ENCODE data around the gene KLF7. TPM values are rescaled to one million over a fixed set of nuclear protein-coding genes. Genes with fewer than 3 reads are reported as not detected.

The KLF7 gene
- total and polyA plus RNA-seq, 2 donors: 15.1 to 30.3 TPM

DNA sequence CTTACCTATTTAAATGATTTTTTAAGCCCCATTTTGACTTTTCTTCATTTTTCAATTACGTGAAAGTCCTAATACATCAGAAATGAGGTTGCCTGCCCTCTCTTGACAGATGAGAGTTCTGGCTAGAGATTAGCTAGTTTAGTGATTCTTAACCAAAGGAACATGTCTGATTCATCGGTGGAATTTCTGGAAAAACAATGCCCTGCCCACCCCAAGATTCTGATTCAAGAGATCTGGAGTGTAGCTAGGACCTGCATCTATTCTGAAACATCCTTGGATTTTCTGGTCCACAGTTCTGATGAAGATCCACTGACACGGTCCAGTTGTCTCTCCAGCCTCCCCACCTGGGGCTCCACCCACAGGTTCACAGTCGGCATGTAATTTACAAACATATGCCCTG is 111.2 kb downstream of the KLF7 start:
- no peak overlapping the region for H3K4me3 ChIP-seq (ENCODE audit: low read depth, low read length)
- no peaks in the 10 kb centered on the region for H3K4me1 ChIP-seq (ENCODE audit: insufficient read depth)
- H3K27ac ChIP-seq (ENCODE audit: low read depth): no peak overlapping the region
- DNase-seq (ENCODE audit: extremely low spot score): no peak
- WGBS: 85% methylated on average over 4 of the region's 4 CpGs
- H3K36me3 ChIP-seq (ENCODE audit: insufficient read depth): no peaks in the 10 kb centered on the region

DNA sequence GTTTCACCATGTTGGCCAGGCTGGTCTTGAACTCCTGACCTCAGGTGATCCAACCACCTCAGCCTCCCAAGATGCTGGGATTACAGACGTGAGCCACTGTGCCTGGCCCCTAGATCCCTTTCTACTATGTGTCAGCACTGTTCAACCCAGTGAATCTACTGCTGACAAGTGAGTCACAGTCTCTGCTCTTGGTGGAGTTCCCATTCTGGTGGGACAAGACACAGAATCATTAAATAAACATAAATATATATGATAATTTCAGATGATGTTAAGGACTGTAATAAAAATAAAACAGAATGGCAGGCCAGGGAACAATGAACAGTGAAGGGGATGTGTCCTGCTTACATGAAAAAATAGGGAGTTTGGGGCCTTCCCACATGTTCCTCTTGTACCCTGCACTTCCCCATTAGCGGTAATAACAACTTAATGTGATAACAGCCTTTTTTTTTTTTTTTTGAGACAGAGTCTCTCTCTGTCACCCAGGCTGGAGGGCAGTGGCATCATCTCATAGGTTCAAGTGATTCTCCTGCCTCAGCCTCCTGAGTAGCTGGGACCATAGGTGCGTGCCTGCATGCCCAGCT is 114.3 kb downstream of the KLF7 start:
- H3K27ac ChIP-seq (ENCODE audit: low read depth): no peak overlapping the region
- H3K36me3 ChIP-seq (ENCODE audit: insufficient read depth): no peaks in the 10 kb centered on the region
- H3K4me3 ChIP-seq (ENCODE audit: low read depth, low read length): no peak overlapping the region
- 82% methylated on average over 3 of the region's 3 CpGs for WGBS
- DNase-seq (ENCODE audit: extremely low spot score): no peak
- no peaks in the 10 kb centered on the region for H3K4me1 ChIP-seq (ENCODE audit: insufficient read depth)

DNA sequence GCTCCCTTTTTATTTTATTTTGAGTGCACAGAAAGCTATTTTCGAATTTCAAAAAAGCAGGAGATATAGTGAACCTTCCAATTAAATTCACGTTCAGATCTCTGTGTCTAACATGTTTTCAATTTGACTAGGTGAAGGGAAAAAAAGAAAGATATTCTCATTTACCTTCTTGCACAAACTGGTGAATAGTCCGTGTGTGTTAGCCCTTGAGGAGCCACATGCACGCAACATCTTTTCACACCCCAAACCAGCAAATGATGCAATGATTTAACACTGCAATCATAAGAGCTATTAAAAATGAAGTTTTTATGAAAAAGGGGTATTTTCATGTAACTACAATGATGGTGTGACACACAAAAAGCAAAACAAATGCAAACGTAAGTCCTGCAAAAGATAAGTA is 116.6 kb downstream of the KLF7 start:
- no peak for DNase-seq (ENCODE audit: extremely low spot score)
- no peak overlapping the region for H3K27ac ChIP-seq (ENCODE audit: low read depth)
- H3K4me1 ChIP-seq (ENCODE audit: insufficient read depth): no peaks in the 10 kb centered on the region
- H3K36me3 ChIP-seq (ENCODE audit: insufficient read depth): no peaks in the 10 kb centered on the region
- no peak overlapping the region for H3K4me3 ChIP-seq (ENCODE audit: low read depth, low read length)
- 75% methylated on average over 5 of the region's 5 CpGs for WGBS

DNA sequence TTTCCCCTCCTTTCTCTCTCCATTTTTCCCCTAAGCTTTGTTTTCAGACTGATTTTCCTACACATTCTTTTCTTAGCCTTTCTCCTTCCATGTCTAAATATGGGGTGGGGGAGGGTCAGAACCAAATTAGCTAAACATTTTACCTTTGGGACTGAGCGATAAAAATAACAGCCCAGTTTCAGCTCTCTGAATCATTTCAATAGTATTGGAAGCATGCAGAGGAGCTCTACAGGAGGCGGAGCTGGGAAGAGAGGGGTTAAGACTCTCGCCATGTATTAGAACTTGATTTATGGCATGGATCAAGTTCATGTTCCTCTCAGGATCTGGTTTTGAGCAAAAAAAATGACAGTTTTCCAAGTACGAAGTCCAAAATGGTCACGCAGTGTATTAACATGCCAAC is 117.3 kb downstream of the KLF7 start:
- Histone ChIP-seq H3K4me1 (ENCODE audit: insufficient read depth) (no peaks in the 10 kb centered on the region), H3K27ac (ENCODE audit: low read depth) (no peak overlapping the region), H3K4me3 (ENCODE audit: low read depth, low read length) (no peak overlapping the region), H3K36me3 (ENCODE audit: insufficient read depth) (no peaks in the 10 kb centered on the region)
- DNase-seq (ENCODE audit: extremely low spot score): no peak
- WGBS: 46% methylated on average over 5 of the region's 5 CpGs

DNA sequence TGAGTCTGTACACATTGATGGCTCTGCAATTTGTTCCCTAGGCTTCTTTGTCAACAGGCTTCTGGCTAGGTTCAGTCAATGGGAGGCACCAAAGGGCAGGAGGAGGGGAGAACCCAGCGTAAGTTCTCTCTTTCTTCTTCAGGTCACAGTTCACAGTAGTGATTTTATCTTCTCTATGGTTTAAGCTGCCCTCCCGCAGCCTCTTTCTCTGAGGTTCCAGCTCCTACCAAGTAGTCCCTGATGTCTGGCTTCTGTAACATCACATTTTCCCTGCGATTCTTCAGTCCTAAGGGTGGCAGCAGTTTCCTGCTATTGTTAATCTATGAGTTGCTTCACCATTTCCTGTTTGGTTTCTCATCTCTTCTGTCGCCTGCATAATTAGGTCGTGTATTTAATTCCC is 119.0 kb downstream of the KLF7 start:
- Histone ChIP-seq H3K4me1 (ENCODE audit: insufficient read depth) (no peaks in the 10 kb centered on the region), H3K36me3 (ENCODE audit: insufficient read depth) (no peaks in the 10 kb centered on the region), H3K4me3 (ENCODE audit: low read depth, low read length) (no peak overlapping the region), H3K27ac (ENCODE audit: low read depth) (no peak overlapping the region)
- DNase-seq (ENCODE audit: extremely low spot score): no peak
- 51% methylated on average over 5 of the region's 5 CpGs for WGBS

DNA sequence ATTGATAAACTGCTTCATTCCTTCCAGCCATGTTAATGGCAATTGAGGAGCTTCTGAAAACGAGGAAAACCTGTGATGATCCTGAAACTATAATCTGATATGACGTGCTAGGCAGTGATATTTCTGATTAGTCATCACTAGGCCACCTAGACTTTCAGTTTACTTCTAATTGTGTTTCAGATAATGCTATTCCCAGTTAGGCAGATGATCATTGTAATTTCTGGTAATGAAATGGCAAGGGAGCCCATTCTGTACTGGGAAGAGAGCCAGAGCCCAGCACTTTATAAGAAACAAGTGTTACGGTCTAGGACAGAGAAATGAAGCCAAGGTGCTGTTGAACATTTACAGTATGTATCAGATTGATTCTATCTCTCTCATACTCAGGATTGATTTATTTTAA is 120.2 kb downstream of the KLF7 start:
- Histone ChIP-seq H3K4me1 (ENCODE audit: insufficient read depth) (no peaks in the 10 kb centered on the region), H3K27ac (ENCODE audit: low read depth) (no peak overlapping the region), H3K36me3 (ENCODE audit: insufficient read depth) (no peaks in the 10 kb centered on the region), H3K4me3 (ENCODE audit: low read depth, low read length) (no peak overlapping the region)
- no peak for DNase-seq (ENCODE audit: extremely low spot score)
- WGBS: 74% methylated on average over 3 of the region's 3 CpGs

DNA sequence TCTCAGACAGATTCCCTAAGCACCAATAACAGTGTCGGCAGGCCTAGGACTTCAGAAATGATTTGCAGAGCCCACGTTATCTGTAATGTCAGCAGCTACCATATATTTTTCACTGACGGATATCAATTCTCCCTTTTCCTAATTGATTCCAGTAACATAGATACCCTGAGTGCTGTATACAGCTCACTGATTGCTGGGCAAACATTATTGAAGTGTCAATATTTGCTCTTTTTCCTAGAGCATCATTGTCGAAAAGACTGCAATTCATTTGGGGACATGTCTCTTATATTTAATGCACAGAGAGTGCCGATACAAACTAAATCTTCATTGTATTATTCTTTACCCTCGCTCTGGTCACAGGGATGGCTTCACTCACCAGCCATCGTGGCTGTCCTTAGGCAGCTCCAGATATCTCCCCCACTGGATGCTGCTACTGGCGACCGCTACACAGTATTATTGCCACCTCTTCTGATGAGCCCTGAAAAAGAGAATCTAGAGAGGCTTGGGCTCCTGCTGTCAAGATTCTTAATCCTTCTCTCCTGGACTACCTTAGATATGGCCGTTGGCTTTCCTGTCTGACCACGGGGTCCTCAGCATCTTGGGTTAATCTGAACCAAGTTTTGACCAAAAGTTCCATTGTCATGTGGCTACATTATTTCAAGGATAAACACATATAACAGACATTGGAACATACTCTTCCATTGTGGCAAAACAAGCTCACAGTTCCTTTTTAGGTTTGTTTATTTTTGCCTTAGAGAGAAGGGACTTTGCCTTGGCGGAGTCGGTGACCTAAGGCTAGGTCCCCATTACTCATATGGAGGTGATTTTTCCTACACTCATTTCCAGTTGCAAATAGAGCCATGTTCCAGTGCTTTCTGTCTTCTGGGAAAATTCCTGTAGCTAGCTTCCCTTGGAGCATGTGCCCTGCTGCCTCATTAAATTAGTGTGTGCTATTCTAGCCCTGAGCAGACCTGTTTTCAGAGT is 121.1 kb downstream of the KLF7 start:
- Histone ChIP-seq H3K4me1 (ENCODE audit: insufficient read depth) (no peaks in the 10 kb centered on the region), H3K27ac (ENCODE audit: low read depth) (no peak overlapping the region), H3K36me3 (ENCODE audit: insufficient read depth) (no peaks in the 10 kb centered on the region), H3K4me3 (ENCODE audit: low read depth, low read length) (no peak overlapping the region)
- no peak for DNase-seq (ENCODE audit: extremely low spot score)
- 93% methylated on average over 13 of the region's 13 CpGs for WGBS

DNA sequence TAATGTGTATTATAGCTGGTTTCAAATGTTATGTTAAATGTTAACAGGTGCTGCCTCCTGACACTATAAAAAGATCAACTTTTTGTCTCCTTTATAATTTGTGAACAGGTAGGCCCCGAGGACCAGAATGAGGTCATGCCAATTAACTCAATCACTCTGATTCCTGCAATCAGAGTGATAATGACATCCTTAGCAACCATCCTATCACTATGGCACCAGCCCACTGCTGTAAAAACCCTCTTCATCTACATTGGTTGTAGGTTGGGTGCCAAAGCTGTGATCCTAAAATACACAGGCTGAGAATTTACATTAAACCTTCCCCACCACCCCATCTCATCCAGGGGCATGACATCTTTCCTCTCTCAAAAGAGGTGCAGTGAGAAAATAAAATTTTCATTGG is 122.9 kb downstream of the KLF7 start:
- no peak overlapping the region for H3K4me3 ChIP-seq (ENCODE audit: low read depth, low read length)
- 60% methylated on average over 1 of the region's 1 CpG for WGBS

DNA sequence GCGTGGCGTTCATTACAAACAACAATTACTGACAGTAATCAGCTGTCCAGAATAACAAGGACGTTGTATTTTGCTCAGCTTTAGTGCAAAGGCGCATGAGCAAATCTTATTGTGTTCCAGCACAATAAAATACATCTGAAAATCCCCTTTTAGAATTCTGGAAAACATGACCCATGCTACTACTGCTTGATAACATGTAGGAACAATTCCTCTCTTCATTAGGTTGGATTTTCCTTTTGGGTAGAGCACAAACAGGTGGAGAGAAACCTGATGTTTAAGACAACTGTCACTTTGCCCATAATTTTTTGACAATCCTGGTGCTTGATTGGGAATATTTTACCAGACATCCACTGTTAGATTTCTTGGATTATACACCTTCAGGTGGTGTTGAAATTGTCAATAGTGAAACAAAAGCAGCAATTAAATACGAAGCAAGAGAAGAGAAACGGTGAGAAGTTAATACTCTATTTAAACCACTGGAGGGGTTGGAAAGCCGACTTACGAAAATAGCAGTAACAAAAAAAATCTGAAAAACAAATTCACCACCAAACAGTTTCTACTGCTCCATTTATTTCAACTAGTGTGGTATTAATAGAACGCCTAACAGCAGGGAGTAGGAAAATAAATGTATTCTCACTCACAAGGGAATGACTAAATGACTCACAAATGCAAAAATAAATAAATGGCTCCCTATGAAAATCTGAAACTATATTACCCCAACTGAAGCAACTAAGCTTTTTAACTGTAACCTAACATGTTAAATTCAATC is 123.8 kb downstream of the KLF7 start:
- no peak overlapping the region for H3K27ac ChIP-seq (ENCODE audit: low read depth)
- WGBS: 65% methylated on average over 9 of the region's 9 CpGs
- no peaks in the 10 kb centered on the region for H3K4me1 ChIP-seq (ENCODE audit: insufficient read depth)
- H3K4me3 ChIP-seq (ENCODE audit: low read depth, low read length): no peak overlapping the region
- DNase-seq (ENCODE audit: extremely low spot score): no peak
- no peaks in the 10 kb centered on the region for H3K36me3 ChIP-seq (ENCODE audit: insufficient read depth)

More for the DNA sequence above, 122.9 kb downstream of the KLF7 start:
- Histone ChIP-seq H3K4me1 (ENCODE audit: insufficient read depth) (no peaks in the 10 kb centered on the region), H3K36me3 (ENCODE audit: insufficient read depth) (no peaks in the 10 kb centered on the region), H3K27ac (ENCODE audit: low read depth) (no peak overlapping the region)
- DNase-seq (ENCODE audit: extremely low spot score): no peak

DNA sequence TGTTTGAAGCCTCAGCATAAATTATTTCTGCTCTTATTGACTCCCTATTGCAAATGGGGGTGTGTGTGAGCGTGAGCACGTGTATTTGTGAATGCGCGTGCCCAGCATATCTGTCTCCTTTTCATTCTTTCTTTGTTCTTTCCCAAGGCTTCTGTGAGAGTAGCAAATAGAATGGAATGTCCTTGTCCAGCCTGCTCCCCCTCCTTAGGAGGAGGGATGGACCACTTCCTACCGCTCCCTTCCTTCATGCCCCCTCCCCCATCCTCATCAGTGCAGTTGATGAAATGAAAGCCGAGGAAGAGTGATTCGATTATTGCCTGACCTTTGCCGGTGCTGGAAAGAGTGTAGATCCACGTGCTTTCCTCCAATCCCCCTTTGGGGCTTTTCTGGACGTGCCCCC is 124.5 kb downstream of the KLF7 start:
- no peak overlapping the region for H3K4me3 ChIP-seq (ENCODE audit: low read depth, low read length)
- DNase-seq (ENCODE audit: extremely low spot score): no peak
- 51% methylated on average over 10 of the region's 10 CpGs for WGBS

DNA sequence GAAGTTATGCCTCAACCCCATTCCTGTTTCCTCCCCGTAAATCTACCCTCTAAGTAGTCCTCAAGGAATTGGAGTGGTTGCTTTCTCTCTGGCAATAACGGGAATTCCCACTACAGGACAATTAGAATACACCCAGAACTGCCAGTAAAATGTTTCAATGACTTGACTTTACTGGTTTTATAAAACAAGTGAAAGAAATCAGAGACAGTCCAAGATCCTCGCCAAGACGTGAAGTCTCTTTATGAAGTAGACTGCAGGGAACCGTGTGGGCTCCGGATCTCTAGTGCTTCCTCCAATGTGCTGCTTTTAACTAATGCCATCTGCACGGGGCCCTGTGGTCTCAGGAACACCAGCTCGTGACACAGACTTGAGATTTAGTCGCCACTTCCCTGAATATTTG is 125.1 kb downstream of the KLF7 start:
- Histone ChIP-seq H3K27ac (ENCODE audit: low read depth) (no peak overlapping the region), H3K36me3 (ENCODE audit: insufficient read depth) (no peaks in the 10 kb centered on the region), H3K4me1 (ENCODE audit: insufficient read depth) (no peaks in the 10 kb centered on the region), H3K4me3 (ENCODE audit: low read depth, low read length) (no peak overlapping the region)
- WGBS: 66% methylated on average over 9 of the region's 9 CpGs
- no peak for DNase-seq (ENCODE audit: extremely low spot score)

More for the DNA sequence above, 124.5 kb downstream of the KLF7 start:
- no peak overlapping the region for H3K27ac ChIP-seq (ENCODE audit: low read depth)
- H3K4me1 ChIP-seq (ENCODE audit: insufficient read depth): no peaks in the 10 kb centered on the region
- no peaks in the 10 kb centered on the region for H3K36me3 ChIP-seq (ENCODE audit: insufficient read depth)

DNA sequence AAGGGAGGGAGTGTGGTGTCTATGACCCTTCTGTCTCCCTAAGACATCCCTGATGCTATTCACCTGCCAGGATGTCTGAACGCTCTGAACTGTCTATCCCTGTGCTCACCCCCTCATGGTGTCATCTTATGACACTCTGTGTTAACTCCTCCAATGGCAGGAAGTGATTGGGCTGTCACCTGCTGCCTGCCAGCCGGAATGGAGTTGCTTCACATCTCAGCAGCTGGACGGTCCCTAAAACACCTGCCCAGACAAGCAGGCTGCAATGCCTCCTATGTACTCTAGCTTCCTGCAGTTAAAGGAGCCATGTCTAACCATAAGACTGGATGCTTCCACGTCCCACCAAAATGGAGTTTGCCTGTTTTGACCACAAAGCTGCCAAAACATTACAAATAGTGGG is 126.5 kb downstream of the KLF7 start:
- no peak overlapping the region for H3K27ac ChIP-seq (ENCODE audit: low read depth)
- no peaks in the 10 kb centered on the region for H3K36me3 ChIP-seq (ENCODE audit: insufficient read depth)
- no peak overlapping the region for H3K4me3 ChIP-seq (ENCODE audit: low read depth, low read length)
- no peaks in the 10 kb centered on the region for H3K4me1 ChIP-seq (ENCODE audit: insufficient read depth)
- 77% methylated on average over 4 of the region's 4 CpGs for WGBS
- no peak for DNase-seq (ENCODE audit: extremely low spot score)

DNA sequence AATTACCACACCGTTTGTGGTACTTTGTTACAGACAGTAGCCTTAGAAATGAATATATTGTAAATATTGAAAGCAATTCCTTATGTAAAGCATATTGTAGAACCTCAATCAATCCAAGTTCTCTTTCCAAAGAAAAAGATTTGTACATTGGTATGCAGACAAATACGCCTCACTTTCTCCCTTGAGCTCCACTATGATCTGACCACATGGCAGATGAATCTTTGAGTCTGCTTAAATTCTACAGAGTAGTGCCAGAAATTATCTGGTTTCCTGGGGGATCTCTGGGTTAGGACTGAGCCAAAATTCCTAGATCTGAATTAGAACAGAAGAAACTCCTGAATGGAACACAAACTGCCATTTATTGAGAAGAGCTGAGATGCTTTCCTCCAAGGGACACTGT is 127.4 kb downstream of the KLF7 start:
- Histone ChIP-seq H3K27ac (ENCODE audit: low read depth) (no peak overlapping the region), H3K36me3 (ENCODE audit: insufficient read depth) (no peaks in the 10 kb centered on the region), H3K4me3 (ENCODE audit: low read depth, low read length) (no peak overlapping the region), H3K4me1 (ENCODE audit: insufficient read depth) (no peaks in the 10 kb centered on the region)
- WGBS: 83% methylated on average over 2 of the region's 2 CpGs
- no peak for DNase-seq (ENCODE audit: extremely low spot score)

DNA sequence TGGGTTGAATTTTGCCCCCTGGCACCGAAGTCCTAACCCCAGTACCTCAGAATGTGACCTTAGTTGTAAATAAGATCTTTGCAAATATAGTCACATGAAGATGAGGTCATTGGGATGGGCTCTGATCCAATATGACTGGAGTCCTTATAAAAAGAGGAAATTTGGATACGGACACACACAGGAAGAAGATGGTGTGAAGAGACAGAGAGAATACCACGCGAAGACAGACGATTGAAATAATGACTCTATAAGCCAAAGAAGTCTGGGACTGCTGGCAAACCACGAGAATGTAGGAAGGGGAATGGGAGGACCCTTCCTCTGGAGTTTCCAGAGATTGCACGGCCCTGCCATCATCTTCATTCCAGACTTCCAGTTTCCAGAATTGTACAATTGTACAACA is 127.9 kb downstream of the KLF7 start:
- 57% methylated on average over 7 of the region's 7 CpGs for WGBS
- no peak for DNase-seq (ENCODE audit: extremely low spot score)
- no peaks in the 10 kb centered on the region for H3K36me3 ChIP-seq (ENCODE audit: insufficient read depth)
- no peak overlapping the region for H3K4me3 ChIP-seq (ENCODE audit: low read depth, low read length)
- no peak overlapping the region for H3K27ac ChIP-seq (ENCODE audit: low read depth)
- H3K4me1 ChIP-seq (ENCODE audit: insufficient read depth): no peaks in the 10 kb centered on the region
